MM.1S (cell line): ENCODE measurements around the gene SIM2.

ENCODE experiments used
- CTCF ChIP-seq: fragments of 300-600 bp; sonication (generic); IDR thresholded peaks from 2 replicates; pipeline ENCODE4 v1.5.1; 2016; ENCODE audit warnings: antibody characterized with exemption, low read length, mixed read lengths
- EZH2 ChIP-seq: fragments of 300-600 bp; sonication (generic); optimal IDR thresholded peaks from 2 replicates; pipeline ENCODE3; 2017; ENCODE audit warnings: low read depth, mild to moderate bottlenecking, antibody characterized with exemption, low read length, mixed read lengths
- EZH2phosphoT487 ChIP-seq: fragments of 300-600 bp; sonication (generic); IDR thresholded peaks from 2 replicates; pipeline ENCODE4 v1.6.1; 2018; ENCODE audit warnings: antibody characterized with exemption, low read length

GRCh38 chr21:36733857-36734256, 34.9 kb downstream of the SIM2 start:
- TF ChIP-seq CTCF (no peak), EZH2 (no peak), EZH2phosphoT487 (no peak)
